WTC11 (cell line): ENCODE measurements around the gene WDR62. TPM values are rescaled to one million over a fixed set of nuclear protein-coding genes. Genes with fewer than 3 reads are reported as not detected.
A peak's percentile ranks its signal among the peaks of the same experiment; 100 is the strongest.

Experiments used
- ATAC-seq: fragments of 200-7000 bp; cut with Tn5 transposase; 2 replicates; pipeline ENCODE4 v1.10.0; 2021; ENCODE audit warnings: mild to moderate bottlenecking, moderate library complexity
- CTCF ChIA-PET: fragments of 300-600 bp; sonication (Branson Sonifier 250); formaldehyde crosslinking; loops from one replicate; lab custom pipeline; 2021; ENCODE audit warnings: antibody characterized with exemption; lab: Charles Lee
- POLR2A ChIA-PET: fragments of 350-600 bp; sonication (Branson Sonifier 250); formaldehyde crosslinking; loops from one replicate; lab custom pipeline; 2021; ENCODE audit warnings: antibody characterized with exemption; lab: Charles Lee
- DNase-seq: peaks from one replicate; pipeline ENCODE4 v3.0.0; 2021; ENCODE audit warnings: low spot score
- H3K27ac Mint-ChIP-seq: 2 replicates; pipeline ENCODE4 v1.8.0; 2021; ENCODE audit warnings: mixed read lengths
- H3K27me3 Mint-ChIP-seq: 2 replicates; pipeline ENCODE4 v1.8.0; 2021; ENCODE audit warnings: low read depth, mild to moderate bottlenecking, moderate library complexity, mixed read lengths
- H3K36me3 Mint-ChIP-seq: 2 replicates; pipeline ENCODE4 v1.8.0; 2021; ENCODE audit warnings: mixed read lengths
- H3K4me1 Mint-ChIP-seq: 2 replicates; pipeline ENCODE4 v1.8.0; 2022; ENCODE audit warnings: mixed read lengths
- H3K4me3 Mint-ChIP-seq: 2 replicates; pipeline ENCODE4 v1.8.0; 2021; ENCODE audit warnings: mild to moderate bottlenecking, moderate library complexity, mixed read lengths
- H3K9me3 Mint-ChIP-seq: 2 replicates; pipeline ENCODE4 v1.8.0; 2021; ENCODE audit warnings: mixed read lengths
- CREM ChIP-seq: sonication (generic); formaldehyde crosslinking; IDR thresholded peaks from 2 replicates; pipeline ENCODE4 v1.8.1; 2022; ENCODE audit warnings: mild to moderate bottlenecking, missing genetic modification reagents, moderate library complexity
- EMX1 ChIP-seq: fragments of 250-450 bp; sonication (Bioruptor Pico); IDR thresholded peaks from 2 replicates; pipeline ENCODE4 v1.8.0; 2021; ENCODE audit warnings: mild to moderate bottlenecking
- FOXP4 ChIP-seq: sonication (generic); formaldehyde crosslinking; IDR thresholded peaks from 2 replicates; pipeline ENCODE4 v1.8.0; 2022; ENCODE audit warnings: mild to moderate bottlenecking, missing genetic modification reagents
- HMGA2 ChIP-seq: fragments of 250-450 bp; sonication (Bioruptor Pico); IDR thresholded peaks from 2 replicates; pipeline ENCODE4 v1.4.0; 2021; ENCODE audit warnings: mild to moderate bottlenecking, moderate library complexity
- MAX ChIP-seq: sonication (generic); formaldehyde crosslinking; IDR thresholded peaks from 2 replicates; pipeline ENCODE4 v1.8.0; 2022; ENCODE audit warnings: mild to moderate bottlenecking, missing genetic modification reagents
- MLX ChIP-seq: sonication (generic); formaldehyde crosslinking; IDR thresholded peaks from 2 replicates; pipeline ENCODE4 v1.8.1; 2023; ENCODE audit warnings: mild to moderate bottlenecking, missing genetic modification reagents, moderate library complexity
- NFE2L1 ChIP-seq: sonication (generic); formaldehyde crosslinking; IDR thresholded peaks from 2 replicates; pipeline ENCODE4 v1.8.1; 2023; ENCODE audit warnings: missing genetic modification reagents
- SOX15 ChIP-seq: fragments of 250-450 bp; sonication (Bioruptor Pico); IDR thresholded peaks from 2 replicates; pipeline ENCODE4 v1.9.0; 2021; ENCODE audit warnings: mild to moderate bottlenecking
- TCF7 ChIP-seq: sonication (generic); formaldehyde crosslinking; IDR thresholded peaks from 2 replicates; pipeline ENCODE4 v1.8.0; 2022; ENCODE audit warnings: mild to moderate bottlenecking, low read depth, missing genetic modification reagents, moderate library complexity
- TEAD1 ChIP-seq: sonication (generic); formaldehyde crosslinking; IDR thresholded peaks from 2 replicates; pipeline ENCODE4 v1.8.0; 2022; ENCODE audit warnings: mild to moderate bottlenecking, missing genetic modification reagents
- TEAD4 ChIP-seq: sonication (generic); formaldehyde crosslinking; IDR thresholded peaks from 2 replicates; pipeline ENCODE4 v1.8.0; 2022; ENCODE audit warnings: mild to moderate bottlenecking, missing genetic modification reagents
- USF2 ChIP-seq: sonication (generic); formaldehyde crosslinking; IDR thresholded peaks from 2 replicates; pipeline ENCODE4 v1.8.1; 2023; ENCODE audit warnings: mild to moderate bottlenecking, missing genetic modification reagents, moderate library complexity
- ZBTB43 ChIP-seq: sonication (generic); formaldehyde crosslinking; IDR thresholded peaks from 2 replicates; pipeline ENCODE4 v1.8.1; 2023; ENCODE audit warnings: mild to moderate bottlenecking, missing genetic modification reagents
- ZNF138 ChIP-seq: sonication (generic); formaldehyde crosslinking; conservative IDR thresholded peaks from 2 replicates; pipeline ENCODE4 v1.8.1; 2022; ENCODE audit warnings: mild to moderate bottlenecking, moderate library complexity, missing genetic modification reagents
- ZNF317 ChIP-seq: sonication (generic); formaldehyde crosslinking; IDR thresholded peaks from 2 replicates; pipeline ENCODE4 v1.8.1; 2023; ENCODE audit warnings: low read depth, mild to moderate bottlenecking, moderate library complexity, missing genetic modification reagents, borderline replicate concordance
- ZNF532 ChIP-seq: fragments of 250-450 bp; sonication (Bioruptor Pico); IDR thresholded peaks from 2 replicates; pipeline ENCODE4 v1.9.0; 2021; ENCODE audit warnings: mild to moderate bottlenecking, borderline replicate concordance
- ZSCAN18 ChIP-seq: fragments of 250-450 bp; sonication (Bioruptor Pico); IDR thresholded peaks from 2 replicates; pipeline ENCODE4 v2.1.2; 2022; ENCODE audit warnings: mild to moderate bottlenecking, moderate library complexity
- total RNA-seq: library from RNA; stranded (reverse); gene quantifications from 3 replicates; pipeline ENCODE4 v1.2.3, GENCODE V29; 2021

Gene WDR62
- total RNA-seq, 1 experiment from 2014 or later = 40.0 TPM

- TF ChIP-seq ZSCAN18 = no peak
These were observed 85.0 kb downstream of the WDR62 start, which contains the start of gene CAPNS1 (continued) for GRCh38 chr19:36139473-36140303.

GRCh38 chr19:36140304-36141038 lies 85.8 kb downstream of the WDR62 start:
- CTCF ChIA-PET = interaction anchor here (0.6 to 2.0 kb wide), 2 partner anchors 12 to 78 kb away, joined by 4 to 18 read pairs; no protein-coding TSS in a partner anchor
- no peak for TF ChIP-seq ZNF532
- TF ChIP-seq ZNF138 (CRISPR knock-in tag) = no peak
- no peak for TF ChIP-seq TCF7
- TF ChIP-seq FOXP4 (CRISPR knock-in tag) = peak; percentile 35; the same call in 1 of the 2 replicates
- TF ChIP-seq CREM (CRISPR knock-in tag) = no peak
- TF ChIP-seq NFE2L1 (CRISPR knock-in tag) = no peak
- TF ChIP-seq TEAD4 (CRISPR knock-in tag) = no peak
- TF ChIP-seq HMGA2 (CRISPR knock-in tag) = no peak
- no peak for TF ChIP-seq USF2
- TF ChIP-seq TEAD1 (CRISPR knock-in tag) = 0 out of 2 replicates have a peak, but pooled peaks have one; percentile 10
- TF ChIP-seq MLX (CRISPR knock-in tag) = no peak
- 0 out of 2 replicates have a peak, but pooled peaks have one; percentile 2 for TF ChIP-seq ZBTB43 (CRISPR knock-in tag)
- TF ChIP-seq ZNF317 (CRISPR knock-in tag) = no peak
- no peak for TF ChIP-seq SOX15
- TF ChIP-seq MAX = no peak
- TF ChIP-seq EMX1 = no peak
- peak overlapping the region; percentile 99 for H3K27ac Mint-ChIP-seq

More at GRCh38 chr19:36140304-36141038, 85.8 kb downstream of the WDR62 start:
- peak; percentile 2; the same call in 1 of the 2 replicates for ATAC-seq
- Mint-ChIP-seq H3K36me3 (peaks cover 27% of the 10 kb centered on the region), H3K27me3 (peaks cover 6% of the 10 kb centered on the region), H3K4me1 (peaks cover 14% of the 10 kb centered on the region), H3K9me3 (no peaks in the 10 kb centered on the region), H3K4me3 (peak overlapping the region; percentile 99)
- DNase-seq = peak; percentile 60
- POLR2A ChIA-PET = interaction anchor here (1.5 to 2.1 kb wide), 2 partner anchors 11 to 13 kb away, joined by 4 to 9 read pairs; no protein-coding TSS in a partner anchor
